ENCODE measurements around the gene MYORG.

GRCh38 chr9:34370970-34371880 is 5.5 kb downstream of the MYORG start:
- no peak for TF ChIP-seq POLR2A (IDR thresholded peaks at IDR 0.05)
- no peak for TF ChIP-seq CTCF (IDR thresholded peaks at IDR 0.05)
- TF ChIP-seq POLR2AphosphoS5 (IDR thresholded peaks at IDR 0.05) = no peak

Data from prostate gland (tissue), 2 donors.